Astrocyte (in vitro differentiated cells and primary cell): ENCODE data around the gene HLA-DMB. TPM values are rescaled to one million over a fixed set of nuclear protein-coding genes. Genes with fewer than 3 reads are reported as not detected.
A peak's percentile ranks its signal among the peaks of the same experiment; 100 is the strongest.

Experiments used
- DNase-seq: peaks from one replicate; pipeline ENCODE4 v3.0.0-alpha.2; 2010; ENCODE audit warnings: low read depth
- FAIRE-seq: peaks from 2 replicates; lab custom pipeline; 2011; peaks lifted over from hg19 to GRCh38; lab: Jason Lieb, UNC
- H2AFZ ChIP-seq: 2 replicates; pipeline ENCODE4 v1.6.0; 2012; ENCODE audit warnings: low read depth, low read length, inconsistent platforms
- H3K27ac ChIP-seq: 2 replicates; pipeline ENCODE4 v1.5.1; 2011; ENCODE audit warnings: low read depth, low read length, inconsistent platforms
- H3K27me3 ChIP-seq: 2 replicates; pipeline ENCODE4 v1.6.0; 2011; ENCODE audit warnings: low read length, inconsistent platforms; ENCODE audit not compliant: insufficient read depth
- H3K36me3 ChIP-seq: 2 replicates; pipeline ENCODE4 v1.5.1; 2011; ENCODE audit warnings: low read length, inconsistent platforms; ENCODE audit not compliant: insufficient read depth
- H3K4me1 ChIP-seq: 2 replicates; pipeline ENCODE4 v1.5.1; 2011; ENCODE audit warnings: low read length, inconsistent platforms; ENCODE audit not compliant: insufficient read depth
- H3K4me2 ChIP-seq: 2 replicates; pipeline ENCODE4 v1.6.0; 2012; ENCODE audit warnings: low read length, inconsistent platforms
- H3K4me3 ChIP-seq: 2 replicates; pipeline ENCODE4 v1.5.1; 2011; ENCODE audit warnings: low read depth, mild to moderate bottlenecking, low read length, inconsistent platforms; ENCODE audit not compliant: insufficient read depth
- H3K79me2 ChIP-seq: 2 replicates; pipeline ENCODE4 v1.6.0; 2012; ENCODE audit warnings: mild to moderate bottlenecking, low read length, inconsistent platforms; ENCODE audit not compliant: insufficient read depth
- H3K9ac ChIP-seq: 2 replicates; pipeline ENCODE4 v1.6.0; 2012; ENCODE audit warnings: mild to moderate bottlenecking, low read length, inconsistent platforms
- H3K9me3 ChIP-seq: 2 replicates; pipeline ENCODE4 v1.5.1; 2012; ENCODE audit warnings: low read depth, mild to moderate bottlenecking, low read length, inconsistent platforms; ENCODE audit not compliant: insufficient read depth
- H4K20me1 ChIP-seq: 2 replicates; pipeline ENCODE4 v1.6.0; 2012; ENCODE audit warnings: low read length, inconsistent platforms; ENCODE audit not compliant: insufficient read depth
- H3K27ac Mint-ChIP-seq: one replicate; pipeline ENCODE4 v1.8.0; 2021; ENCODE audit warnings: mild to moderate bottlenecking, mixed read lengths; ENCODE audit not compliant: unreplicated experiment
- H3K27me3 Mint-ChIP-seq: one replicate; pipeline ENCODE4 v1.8.0; 2021; ENCODE audit warnings: low read depth, mixed read lengths; ENCODE audit not compliant: unreplicated experiment
- H3K36me3 Mint-ChIP-seq: one replicate; pipeline ENCODE4 v1.8.0; 2021; ENCODE audit warnings: low read depth, mixed read lengths; ENCODE audit not compliant: unreplicated experiment
- H3K4me1 Mint-ChIP-seq: one replicate; pipeline ENCODE4 v1.8.0; 2021; ENCODE audit warnings: low read depth, mixed read lengths; ENCODE audit not compliant: unreplicated experiment
- H3K4me3 Mint-ChIP-seq: one replicate; pipeline ENCODE4 v1.8.0; 2021; ENCODE audit warnings: mild to moderate bottlenecking, moderate library complexity, mixed read lengths; ENCODE audit not compliant: unreplicated experiment
- H3K9me3 Mint-ChIP-seq: one replicate; pipeline ENCODE4 v1.8.0; 2021; ENCODE audit warnings: mild to moderate bottlenecking, mixed read lengths; ENCODE audit not compliant: unreplicated experiment
- CTCF ChIP-seq: IDR thresholded peaks from 2 replicates; pipeline ENCODE4 v1.5.1; 2011; ENCODE audit warnings: low read depth, mild to moderate bottlenecking, inconsistent platforms, low read length, moderate library complexity; ENCODE audit not compliant: insufficient read depth
- EZH2 ChIP-seq: IDR thresholded peaks from 2 replicates; pipeline ENCODE4 v1.6.1; 2012; ENCODE audit warnings: mild to moderate bottlenecking, low read length, inconsistent platforms; ENCODE audit not compliant: insufficient read depth
- total RNA-seq: library from RNA; stranded (reverse); gene quantifications from 2 replicates; pipeline ENCODE4 v1.2.1, GENCODE V29; 2021

The HLA-DMB gene
- total RNA-seq, 1 donor from 2014 or later = 0.11 TPM

- peaks cover 30% of the 10 kb centered on the region for H3K36me3 Mint-ChIP-seq
- DNase-seq = peak; percentile 83
- Histone ChIP-seq H4K20me1 (peaks cover 36% of the 10 kb centered on the region), H3K27me3 (no peaks in the 10 kb centered on the region), H3K4me2 (peak overlapping the region; percentile 94), H3K27ac (peak overlapping the region; percentile 100), H3K4me3 (peak overlapping the region; percentile 97), H3K79me2 (peaks cover 68% of the 10 kb centered on the region), H3K4me1 (peaks cover 17% of the 10 kb centered on the region), H2AFZ (no peak overlapping the region), H3K9ac (peak overlapping the region; percentile 99), H3K9me3 (no peaks in the 10 kb centered on the region), H3K36me3 (peaks cover 21% of the 10 kb centered on the region)
- H3K27ac Mint-ChIP-seq = peak overlapping the region; percentile 100
- TF ChIP-seq EZH2 (no peak), CTCF (no peak)
- H3K4me3 Mint-ChIP-seq = peak overlapping the region; percentile 100
- no peak for FAIRE-seq
- peaks cover 21% of the 10 kb centered on the region for H3K4me1 Mint-ChIP-seq
- no peaks in the 10 kb centered on the region for H3K27me3 Mint-ChIP-seq
- H3K9me3 Mint-ChIP-seq = no peaks in the 10 kb centered on the region
Observed at GRCh38 chr6:32970413-32971241, 29.8 kb upstream of the HLA-DMB start.

- peaks cover 20% of the 10 kb centered on the region for H3K4me1 Mint-ChIP-seq
- peak overlapping the region; percentile 94 for H3K4me2 ChIP-seq
- H3K4me3 Mint-ChIP-seq = peak overlapping the region; percentile 100
- H3K27me3 Mint-ChIP-seq = no peaks in the 10 kb centered on the region
- H3K4me1 ChIP-seq = peaks cover 13% of the 10 kb centered on the region
- peaks cover 28% of the 10 kb centered on the region for H4K20me1 ChIP-seq
- no peaks in the 10 kb centered on the region for H3K27me3 ChIP-seq
- FAIRE-seq (no peak), DNase-seq (peak; percentile 93)
- H3K27ac Mint-ChIP-seq = peak overlapping the region; percentile 100
- peak overlapping the region; percentile 99 for H3K9ac ChIP-seq
- H3K27ac ChIP-seq = peak overlapping the region; percentile 100
- peaks cover 25% of the 10 kb centered on the region for H3K36me3 Mint-ChIP-seq
- peaks cover 61% of the 10 kb centered on the region for H3K79me2 ChIP-seq
- H3K36me3 ChIP-seq = peaks cover 14% of the 10 kb centered on the region
- H2AFZ ChIP-seq = no peak overlapping the region
- H3K9me3 ChIP-seq = no peaks in the 10 kb centered on the region
- TF ChIP-seq EZH2 = no peak
- H3K9me3 Mint-ChIP-seq = no peaks in the 10 kb centered on the region
- H3K4me3 ChIP-seq = peak overlapping the region; percentile 72
Observed at GRCh38 chr6:32969685-32970412, 29.0 kb upstream of the HLA-DMB start.

- peaks cover 13% of the 10 kb centered on the region for H3K4me1 ChIP-seq
- peak overlapping the region; percentile 100 for H3K27ac ChIP-seq
- peak overlapping the region; percentile 72 for H3K4me3 ChIP-seq
- no peaks in the 10 kb centered on the region for H3K27me3 Mint-ChIP-seq
- H2AFZ ChIP-seq = no peak overlapping the region
- H3K36me3 Mint-ChIP-seq = peaks cover 18% of the 10 kb centered on the region
- peak overlapping the region; percentile 99 for H3K9ac ChIP-seq
- peaks cover 6% of the 10 kb centered on the region for H3K36me3 ChIP-seq
- FAIRE-seq (no peak), DNase-seq (peak; percentile 72)
- H3K27me3 ChIP-seq = no peaks in the 10 kb centered on the region
- peaks cover 20% of the 10 kb centered on the region for H3K4me1 Mint-ChIP-seq
- peak overlapping the region; percentile 94 for H3K4me2 ChIP-seq
- no peaks in the 10 kb centered on the region for H3K9me3 ChIP-seq
- peaks cover 53% of the 10 kb centered on the region for H3K79me2 ChIP-seq
- no peaks in the 10 kb centered on the region for H3K9me3 Mint-ChIP-seq
- no peak for TF ChIP-seq EZH2
- TF ChIP-seq CTCF = no peak
- peak overlapping the region; percentile 100 for H3K4me3 Mint-ChIP-seq
- peak overlapping the region; percentile 100 for H3K27ac Mint-ChIP-seq
- peaks cover 20% of the 10 kb centered on the region for H4K20me1 ChIP-seq
Observed at GRCh38 chr6:32968867-32969684, 28.2 kb upstream of the HLA-DMB start.
